HEK293 (cell line): ENCODE measurements around the gene COMMD10.

Experiments
- CTCF ChIA-PET: fragments of 350-600 bp; formaldehyde crosslinking; extraction: SDS; loops from one replicate; lab custom pipeline; 2021; ENCODE audit warnings: antibody characterized with exemption; lab: Yijun Ruan, JAX
- POLR2A ChIA-PET: fragments of 300-600 bp; formaldehyde crosslinking; extraction: SDS; loops from one replicate; lab custom pipeline; 2020; ENCODE audit warnings: antibody characterized with exemption, inconsistent platforms; lab: Yijun Ruan, JAX
- H3K27ac ChIP-seq: fragments of 200-500 bp; sonication (Bioruptor generic); 2 replicates; pipeline ENCODE4 v1.5.1; 2014; ENCODE audit warnings: low read depth, low read length, control low read depth, inconsistent platforms; ENCODE audit errors: extremely low read depth
- H3K36me3 ChIP-seq, 2 experiments: fragments of 200-500 bp in 1 of 2; sonication (Bioruptor generic) in 1 of 2; 1 replicate in 1 of 2; 2 replicates in 1 of 2; pipeline ENCODE4 v1.5.1; 2014 to 2017; ENCODE audit warnings: inconsistent platforms in 2 of 2, low read length in 2 of 2; ENCODE audit not compliant: control insufficient read depth in 2 of 2, insufficient read depth in 1 of 2
- H3K4me1 ChIP-seq: fragments of 200-500 bp; sonication (Bioruptor generic); 2 replicates; pipeline ENCODE4 v1.5.1; 2014; ENCODE audit warnings: mild to moderate bottlenecking, low read length, inconsistent platforms; ENCODE audit not compliant: control insufficient read depth, insufficient read depth
- H3K4me3 ChIP-seq: 2 replicates; pipeline ENCODE4 v1.5.1; 2011; ENCODE audit warnings: low read depth, mild to moderate bottlenecking, control low read depth, low read length, moderate library complexity
- H3K9me3 ChIP-seq: fragments of 200-500 bp; sonication (Bioruptor generic); 2 replicates; pipeline ENCODE4 v1.5.1; 2014; ENCODE audit warnings: low read depth, low read length, inconsistent platforms; ENCODE audit not compliant: control insufficient read depth, insufficient read depth
- BCL11A ChIP-seq: fragments of 450-650 bp; formaldehyde crosslinking; IDR thresholded peaks from 2 replicates; pipeline ENCODE4 v1.5.1; 2016; ENCODE audit warnings: low read depth, missing biosample characterization, missing genetic modification characterization
- GFI1B ChIP-seq: fragments of 450-650 bp; formaldehyde crosslinking; IDR thresholded peaks from 2 replicates; pipeline ENCODE4 v1.5.1; 2016; ENCODE audit warnings: missing biosample characterization, missing genetic modification characterization
- HOXD13 ChIP-seq: sonication (generic); formaldehyde crosslinking; IDR thresholded peaks from 2 replicates; pipeline ENCODE4 v1.8.0; 2022; ENCODE audit warnings: missing genetic modification reagents, borderline replicate concordance
- KLF8 ChIP-seq: fragments of 450-650 bp; formaldehyde crosslinking; IDR thresholded peaks from 2 replicates; pipeline ENCODE4 v1.5.1; 2016; ENCODE audit warnings: missing biosample characterization, missing genetic modification characterization
- TCF7L2 ChIP-seq: IDR thresholded peaks from 2 replicates; pipeline ENCODE4 v1.6.1; 2011; ENCODE audit warnings: low read depth, mild to moderate bottlenecking, inconsistent platforms, low read length, moderate library complexity, borderline replicate concordance
- YY2 ChIP-seq: fragments of 450-650 bp; formaldehyde crosslinking; IDR thresholded peaks from 2 replicates; pipeline ENCODE4 v1.5.1; 2016; ENCODE audit warnings: missing biosample characterization, missing genetic modification characterization
- ZBTB8A ChIP-seq: fragments of 450-650 bp; formaldehyde crosslinking; IDR thresholded peaks from 2 replicates; pipeline ENCODE4 v1.5.1; 2016; ENCODE audit warnings: missing biosample characterization, missing genetic modification characterization
- ZNF10 ChIP-seq: fragments of 450-650 bp; formaldehyde crosslinking; IDR thresholded peaks from 2 replicates; pipeline ENCODE4 v1.5.1; 2017; ENCODE audit warnings: missing biosample characterization, missing genetic modification characterization
- ZNF114 ChIP-seq: fragments of 450-650 bp; formaldehyde crosslinking; IDR thresholded peaks from 2 replicates; pipeline ENCODE4 v1.5.0; 2017; ENCODE audit warnings: missing biosample characterization, missing genetic modification characterization
- ZNF132 ChIP-seq: fragments of 450-650 bp; formaldehyde crosslinking; IDR thresholded peaks from 2 replicates; pipeline ENCODE4 v1.5.1; 2017; ENCODE audit warnings: missing biosample characterization, missing genetic modification characterization, borderline replicate concordance
- ZNF292 ChIP-seq: fragments of 450-650 bp; formaldehyde crosslinking; IDR thresholded peaks from 2 replicates; pipeline ENCODE4 v1.5.1; 2016; ENCODE audit warnings: low read depth, missing biosample characterization, missing genetic modification characterization, borderline replicate concordance
- ZNF48 ChIP-seq: fragments of 450-650 bp; formaldehyde crosslinking; IDR thresholded peaks from 2 replicates; pipeline ENCODE4 v1.5.1; 2016; ENCODE audit warnings: missing biosample characterization, missing genetic modification characterization
- ZNF558 ChIP-seq: fragments of 450-650 bp; formaldehyde crosslinking; IDR thresholded peaks from 2 replicates; pipeline ENCODE4 v1.5.1; 2016; ENCODE audit warnings: missing biosample characterization, missing genetic modification characterization
- ZNF626 ChIP-seq: fragments of 450-650 bp; sonication (Bioruptor Pico); formaldehyde crosslinking; IDR thresholded peaks from 2 replicates; pipeline ENCODE4 v1.5.1; 2018; ENCODE audit warnings: missing biosample characterization, missing genetic modification characterization, inconsistent platforms
- ZNF629 ChIP-seq: fragments of 450-650 bp; formaldehyde crosslinking; IDR thresholded peaks from 2 replicates; pipeline ENCODE4 v1.5.1; 2017; ENCODE audit warnings: missing biosample characterization, missing genetic modification characterization
- ZNF664 ChIP-seq: fragments of 450-650 bp; formaldehyde crosslinking; IDR thresholded peaks from 2 replicates; pipeline ENCODE4 v1.5.1; 2016; ENCODE audit warnings: missing biosample characterization, missing genetic modification characterization
- ZNF747 ChIP-seq: fragments of 450-650 bp; formaldehyde crosslinking; IDR thresholded peaks from 2 replicates; pipeline ENCODE4 v1.5.1; 2016; ENCODE audit warnings: missing biosample characterization, missing genetic modification characterization
- ZNF791 ChIP-seq: fragments of 450-650 bp; formaldehyde crosslinking; IDR thresholded peaks from 2 replicates; pipeline ENCODE4 v1.5.1; 2016; ENCODE audit warnings: missing biosample characterization, missing genetic modification characterization
- ZSCAN23 ChIP-seq: fragments of 450-650 bp; formaldehyde crosslinking; IDR thresholded peaks from 2 replicates; pipeline ENCODE4 v1.5.1; 2016; ENCODE audit warnings: missing biosample characterization, missing genetic modification characterization
- TF ChIP-seq, protein P1 (sequence below): fragments of 450-650 bp; formaldehyde crosslinking; optimal IDR thresholded peaks from 2 replicates; pipeline ENCODE3; 2016; ENCODE audit warnings: missing biosample characterization, mild to moderate bottlenecking, missing genetic modification characterization
- TF ChIP-seq, protein P2 (sequence below): fragments of 450-650 bp; formaldehyde crosslinking; IDR thresholded peaks from 2 replicates; pipeline ENCODE4 v1.5.1; 2016; ENCODE audit warnings: missing biosample characterization, missing genetic modification characterization
- TF ChIP-seq, protein P3 (sequence below): fragments of 450-650 bp; formaldehyde crosslinking; IDR thresholded peaks from 2 replicates; pipeline ENCODE4 v1.5.1; 2016; ENCODE audit warnings: missing biosample characterization, missing genetic modification characterization
- TF ChIP-seq, protein P4 (sequence below): fragments of 450-650 bp; formaldehyde crosslinking; IDR thresholded peaks from 2 replicates; pipeline ENCODE4 v1.5.1; 2016; ENCODE audit warnings: missing biosample characterization, missing genetic modification characterization
- TF ChIP-seq, protein P5 (sequence below): fragments of 450-650 bp; formaldehyde crosslinking; IDR thresholded peaks from 2 replicates; pipeline ENCODE4 v1.5.1; 2016; ENCODE audit warnings: missing biosample characterization, missing genetic modification characterization
- TF ChIP-seq, protein P6 (sequence below): fragments of 450-650 bp; formaldehyde crosslinking; IDR thresholded peaks from 2 replicates; pipeline ENCODE4 v1.5.1; 2016; ENCODE audit warnings: missing biosample characterization, missing genetic modification characterization, borderline replicate concordance

Gene COMMD10

DNA sequence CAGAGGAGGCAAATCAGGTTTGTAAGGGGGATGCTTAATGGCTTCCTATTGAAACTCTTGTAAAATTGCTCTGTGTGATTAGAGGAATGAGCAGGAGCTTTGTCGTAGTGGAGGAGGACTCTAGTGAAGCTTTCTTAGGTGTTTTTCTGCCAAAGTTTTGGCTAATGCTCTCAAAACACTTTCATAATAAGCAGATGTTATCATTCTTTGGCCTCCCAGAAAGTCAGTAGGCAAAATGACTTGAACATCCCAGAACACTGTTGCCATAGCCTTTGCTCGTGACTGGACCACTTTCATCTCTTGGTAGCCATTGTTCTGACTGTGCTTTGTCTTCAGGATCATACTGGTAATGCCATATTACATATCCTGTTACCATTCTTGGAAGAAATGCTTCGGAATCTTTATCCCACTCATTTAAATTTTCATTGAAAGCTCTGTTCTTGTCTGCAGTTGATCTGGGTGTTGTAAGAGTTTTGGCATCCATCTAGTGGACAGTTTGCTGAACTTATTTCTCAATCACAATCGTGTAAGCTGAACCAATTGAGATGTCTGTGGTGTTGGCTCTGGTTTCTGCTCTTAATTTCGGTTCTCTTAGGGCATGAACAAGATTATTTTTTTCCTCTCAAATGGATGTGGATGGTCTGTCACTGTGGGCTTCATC, 187.6 kb downstream of the COMMD10 start:
- Histone ChIP-seq H3K36me3 (no peaks in the 10 kb centered on the region), H3K4me3 (no peak overlapping the region), H3K4me1 (no peaks in the 10 kb centered on the region), H3K27ac (no peak overlapping the region), H3K9me3 (no peaks in the 10 kb centered on the region)
- POLR2A ChIA-PET: no interaction called here
- CTCF ChIA-PET: no interaction called here
- TF ChIP-seq ZNF48 (tag by site-specific recombination) (no peak), ZNF558 (tag by site-specific recombination) (no peak), HOXD13 (no peak), ZNF664 (tag by site-specific recombination) (no peak), YY2 (no peak), ZNF747 (no peak), ZNF132 (no peak), ZNF10 (tag by site-specific recombination) (no peak), ZNF629 (tag by site-specific recombination) (no peak), ZNF626 (tag by site-specific recombination) (no peak), KLF8 (tag by site-specific recombination) (no peak), TCF7L2 (no peak), BCL11A (tag by site-specific recombination) (no peak), ZNF292 (tag by site-specific recombination) (no peak)
- TF ChIP-seq, protein P1, sequence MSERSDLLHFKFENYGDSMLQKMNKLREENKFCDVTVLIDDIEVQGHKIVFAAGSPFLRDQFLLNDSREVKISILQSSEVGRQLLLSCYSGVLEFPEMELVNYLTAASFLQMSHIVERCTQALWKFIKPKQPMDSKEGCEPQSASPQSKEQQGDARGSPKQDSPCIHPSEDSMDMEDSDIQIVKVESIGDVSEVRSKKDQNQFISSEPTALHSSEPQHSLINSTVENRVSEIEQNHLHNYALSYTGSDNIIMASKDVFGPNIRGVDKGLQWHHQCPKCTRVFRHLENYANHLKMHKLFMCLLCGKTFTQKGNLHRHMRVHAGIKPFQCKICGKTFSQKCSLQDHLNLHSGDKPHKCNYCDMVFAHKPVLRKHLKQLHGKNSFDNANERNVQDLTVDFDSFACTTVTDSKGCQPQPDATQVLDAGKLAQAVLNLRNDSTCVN (tag by site-specific recombination): no peak
- TF ChIP-seq, protein P2, sequence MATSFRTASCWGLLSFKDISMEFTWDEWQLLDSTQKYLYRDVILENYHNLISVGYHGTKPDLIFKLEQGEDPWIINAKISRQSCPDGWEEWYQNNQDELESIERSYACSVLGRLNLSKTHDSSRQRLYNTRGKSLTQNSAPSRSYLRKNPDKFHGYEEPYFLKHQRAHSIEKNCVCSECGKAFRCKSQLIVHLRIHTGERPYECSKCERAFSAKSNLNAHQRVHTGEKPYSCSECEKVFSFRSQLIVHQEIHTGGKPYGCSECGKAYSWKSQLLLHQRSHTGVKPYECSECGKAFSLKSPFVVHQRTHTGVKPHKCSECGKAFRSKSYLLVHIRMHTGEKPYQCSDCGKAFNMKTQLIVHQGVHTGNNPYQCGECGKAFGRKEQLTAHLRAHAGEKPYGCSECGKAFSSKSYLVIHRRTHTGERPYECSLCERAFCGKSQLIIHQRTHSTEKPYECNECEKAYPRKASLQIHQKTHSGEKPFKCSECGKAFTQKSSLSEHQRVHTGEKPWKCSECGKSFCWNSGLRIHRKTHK (tag by site-specific recombination): no peak
- TF ChIP-seq, protein P3, sequence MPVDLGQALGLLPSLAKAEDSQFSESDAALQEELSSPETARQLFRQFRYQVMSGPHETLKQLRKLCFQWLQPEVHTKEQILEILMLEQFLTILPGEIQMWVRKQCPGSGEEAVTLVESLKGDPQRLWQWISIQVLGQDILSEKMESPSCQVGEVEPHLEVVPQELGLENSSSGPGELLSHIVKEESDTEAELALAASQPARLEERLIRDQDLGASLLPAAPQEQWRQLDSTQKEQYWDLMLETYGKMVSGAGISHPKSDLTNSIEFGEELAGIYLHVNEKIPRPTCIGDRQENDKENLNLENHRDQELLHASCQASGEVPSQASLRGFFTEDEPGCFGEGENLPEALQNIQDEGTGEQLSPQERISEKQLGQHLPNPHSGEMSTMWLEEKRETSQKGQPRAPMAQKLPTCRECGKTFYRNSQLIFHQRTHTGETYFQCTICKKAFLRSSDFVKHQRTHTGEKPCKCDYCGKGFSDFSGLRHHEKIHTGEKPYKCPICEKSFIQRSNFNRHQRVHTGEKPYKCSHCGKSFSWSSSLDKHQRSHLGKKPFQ (tag by site-specific recombination): no peak
- TF ChIP-seq, protein P4, sequence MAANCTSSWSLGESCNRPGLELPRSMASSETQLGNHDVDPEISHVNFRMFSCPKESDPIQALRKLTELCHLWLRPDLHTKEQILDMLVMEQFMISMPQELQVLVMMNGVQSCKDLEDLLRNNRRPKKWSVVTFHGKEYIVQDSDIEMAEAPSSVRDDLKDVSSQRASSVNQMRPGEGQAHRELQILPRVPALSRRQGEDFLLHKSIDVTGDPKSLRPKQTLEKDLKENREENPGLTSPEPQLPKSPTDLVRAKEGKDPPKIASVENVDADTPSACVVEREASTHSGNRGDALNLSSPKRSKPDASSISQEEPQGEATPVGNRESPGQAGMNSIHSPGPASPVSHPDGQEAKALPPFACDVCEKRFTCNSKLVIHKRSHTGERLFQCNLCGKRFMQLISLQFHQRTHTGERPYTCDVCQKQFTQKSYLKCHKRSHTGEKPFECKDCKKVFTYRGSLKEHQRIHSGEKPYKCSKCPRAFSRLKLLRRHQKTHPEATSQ: no peak

DNA sequence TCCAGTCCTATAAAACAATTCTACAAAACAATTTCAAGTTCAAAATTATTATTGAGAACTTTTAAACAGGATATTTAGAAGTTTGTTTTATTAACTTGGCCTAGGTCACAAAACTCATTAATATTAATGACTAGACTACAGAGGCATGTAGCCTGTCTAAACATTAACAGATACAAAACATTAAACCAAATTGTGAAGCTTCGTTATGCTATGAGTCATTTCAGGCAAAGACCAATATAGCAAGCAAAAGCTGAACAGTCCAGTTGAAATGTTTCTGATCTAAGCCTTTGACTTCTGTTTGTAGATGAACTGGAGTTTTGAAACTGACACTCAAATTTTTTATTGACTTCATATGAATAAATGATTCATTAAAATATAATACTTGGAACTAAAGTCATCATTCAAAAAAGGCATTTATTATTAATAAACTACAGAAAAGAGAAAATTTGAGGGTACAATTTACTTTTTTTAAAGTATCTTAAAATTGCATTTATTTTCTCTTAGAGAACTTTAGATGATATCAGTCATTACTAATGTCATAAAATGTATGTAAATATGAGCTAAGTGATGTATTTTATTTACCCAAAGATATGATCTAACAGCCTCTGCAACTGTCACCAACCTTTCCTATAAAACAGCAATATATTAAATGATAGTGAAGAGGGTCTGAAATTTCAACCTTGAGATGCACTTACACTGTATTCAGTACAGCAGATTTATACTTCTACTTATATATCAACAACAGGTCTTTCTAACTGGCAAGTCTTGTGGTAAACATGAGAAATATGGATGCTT, 188.8 kb downstream of the COMMD10 start:
- Histone ChIP-seq H3K36me3 (no peaks in the 10 kb centered on the region), H3K4me3 (no peak overlapping the region), H3K27ac (no peak overlapping the region), H3K4me1 (no peaks in the 10 kb centered on the region), H3K9me3 (no peaks in the 10 kb centered on the region)
- POLR2A ChIA-PET: no interaction called here
- CTCF ChIA-PET: interaction anchor here (0.5 to 1.0 kb wide), 2 partner anchors 9 to 36 kb away, joined by 3 to 6 read pairs; no protein-coding TSS in a partner anchor
- TF ChIP-seq, protein P5, sequence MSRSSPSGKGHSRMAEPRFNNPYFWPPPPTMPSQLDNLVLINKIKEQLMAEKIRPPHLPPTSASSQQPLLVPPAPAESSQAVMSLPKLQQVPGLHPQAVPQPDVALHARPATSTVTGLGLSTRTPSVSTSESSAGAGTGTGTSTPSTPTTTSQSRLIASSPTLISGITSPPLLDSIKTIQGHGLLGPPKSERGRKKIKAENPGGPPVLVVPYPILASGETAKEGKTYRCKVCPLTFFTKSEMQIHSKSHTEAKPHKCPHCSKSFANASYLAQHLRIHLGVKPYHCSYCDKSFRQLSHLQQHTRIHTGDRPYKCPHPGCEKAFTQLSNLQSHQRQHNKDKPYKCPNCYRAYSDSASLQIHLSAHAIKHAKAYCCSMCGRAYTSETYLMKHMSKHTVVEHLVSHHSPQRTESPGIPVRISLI: no peak
- TF ChIP-seq, protein P6, sequence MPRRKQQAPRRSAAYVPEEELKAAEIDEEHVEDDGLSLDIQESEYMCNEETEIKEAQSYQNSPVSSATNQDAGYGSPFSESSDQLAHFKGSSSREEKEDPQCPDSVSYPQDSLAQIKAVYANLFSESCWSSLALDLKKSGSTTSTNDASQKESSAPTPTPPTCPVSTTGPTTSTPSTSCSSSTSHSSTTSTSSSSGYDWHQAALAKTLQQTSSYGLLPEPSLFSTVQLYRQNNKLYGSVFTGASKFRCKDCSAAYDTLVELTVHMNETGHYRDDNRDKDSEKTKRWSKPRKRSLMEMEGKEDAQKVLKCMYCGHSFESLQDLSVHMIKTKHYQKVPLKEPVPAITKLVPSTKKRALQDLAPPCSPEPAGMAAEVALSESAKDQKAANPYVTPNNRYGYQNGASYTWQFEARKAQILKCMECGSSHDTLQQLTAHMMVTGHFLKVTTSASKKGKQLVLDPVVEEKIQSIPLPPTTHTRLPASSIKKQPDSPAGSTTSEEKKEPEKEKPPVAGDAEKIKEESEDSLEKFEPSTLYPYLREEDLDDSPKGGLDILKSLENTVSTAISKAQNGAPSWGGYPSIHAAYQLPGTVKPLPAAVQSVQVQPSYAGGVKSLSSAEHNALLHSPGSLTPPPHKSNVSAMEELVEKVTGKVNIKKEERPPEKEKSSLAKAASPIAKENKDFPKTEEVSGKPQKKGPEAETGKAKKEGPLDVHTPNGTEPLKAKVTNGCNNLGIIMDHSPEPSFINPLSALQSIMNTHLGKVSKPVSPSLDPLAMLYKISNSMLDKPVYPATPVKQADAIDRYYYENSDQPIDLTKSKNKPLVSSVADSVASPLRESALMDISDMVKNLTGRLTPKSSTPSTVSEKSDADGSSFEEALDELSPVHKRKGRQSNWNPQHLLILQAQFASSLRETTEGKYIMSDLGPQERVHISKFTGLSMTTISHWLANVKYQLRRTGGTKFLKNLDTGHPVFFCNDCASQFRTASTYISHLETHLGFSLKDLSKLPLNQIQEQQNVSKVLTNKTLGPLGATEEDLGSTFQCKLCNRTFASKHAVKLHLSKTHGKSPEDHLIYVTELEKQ (tag by site-specific recombination): no peak
- TF ChIP-seq ZBTB8A (tag by site-specific recombination): no peak
- TF ChIP-seq ZNF114: no peak
- TF ChIP-seq ZNF791 (tag by site-specific recombination): no peak
- no peak for TF ChIP-seq ZSCAN23 (tag by site-specific recombination)
- no peak for TF ChIP-seq GFI1B (tag by site-specific recombination)
